ENCODE measurements around the gene ZCCHC13.

The ZCCHC13 gene

DNA sequence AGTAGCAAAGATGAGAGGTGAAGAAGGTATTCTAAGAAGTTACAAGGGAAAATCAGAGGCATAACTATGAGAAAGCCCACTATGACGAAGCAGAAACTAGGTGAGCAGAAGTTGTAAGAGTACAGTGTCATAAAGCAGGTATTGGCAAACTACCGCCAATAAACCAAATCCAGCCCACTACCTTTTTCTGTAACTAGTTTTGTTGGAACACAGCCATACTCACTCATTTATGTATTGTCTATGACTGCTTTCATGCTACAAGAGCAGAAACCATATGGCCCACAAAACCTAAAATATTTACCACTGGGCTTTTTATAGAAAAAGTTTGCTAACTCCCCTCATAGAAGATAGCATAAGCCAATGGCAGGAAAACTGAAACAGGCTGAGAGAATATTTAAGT, 31.8 kb upstream of the ZCCHC13 start:
- TF ChIP-seq, protein P1, sequence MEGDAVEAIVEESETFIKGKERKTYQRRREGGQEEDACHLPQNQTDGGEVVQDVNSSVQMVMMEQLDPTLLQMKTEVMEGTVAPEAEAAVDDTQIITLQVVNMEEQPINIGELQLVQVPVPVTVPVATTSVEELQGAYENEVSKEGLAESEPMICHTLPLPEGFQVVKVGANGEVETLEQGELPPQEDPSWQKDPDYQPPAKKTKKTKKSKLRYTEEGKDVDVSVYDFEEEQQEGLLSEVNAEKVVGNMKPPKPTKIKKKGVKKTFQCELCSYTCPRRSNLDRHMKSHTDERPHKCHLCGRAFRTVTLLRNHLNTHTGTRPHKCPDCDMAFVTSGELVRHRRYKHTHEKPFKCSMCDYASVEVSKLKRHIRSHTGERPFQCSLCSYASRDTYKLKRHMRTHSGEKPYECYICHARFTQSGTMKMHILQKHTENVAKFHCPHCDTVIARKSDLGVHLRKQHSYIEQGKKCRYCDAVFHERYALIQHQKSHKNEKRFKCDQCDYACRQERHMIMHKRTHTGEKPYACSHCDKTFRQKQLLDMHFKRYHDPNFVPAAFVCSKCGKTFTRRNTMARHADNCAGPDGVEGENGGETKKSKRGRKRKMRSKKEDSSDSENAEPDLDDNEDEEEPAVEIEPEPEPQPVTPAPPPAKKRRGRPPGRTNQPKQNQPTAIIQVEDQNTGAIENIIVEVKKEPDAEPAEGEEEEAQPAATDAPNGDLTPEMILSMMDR (IDR thresholded peaks at IDR 0.05) = no peak
- H3K4me1 ChIP-seq = peaks cover 0 to 7% (median 0%) of the 10 kb centered on the region in 4 donors
- no peaks in the 10 kb centered on the region for H3K9me3 ChIP-seq
- H3K36me3 ChIP-seq = peaks cover 7 to 23% (median 22%) of the 10 kb centered on the region in 3 donors
- no peak overlapping the region for H3K27ac ChIP-seq
- no peak overlapping the region for H3K4me3 ChIP-seq
- H3K27me3 ChIP-seq = no peaks in the 10 kb centered on the region
- no peak for DNase-seq
- intact Hi-C loops (cut with DNase I; ENCODE audit: low total_unique reads) = no loop called here

DNA sequence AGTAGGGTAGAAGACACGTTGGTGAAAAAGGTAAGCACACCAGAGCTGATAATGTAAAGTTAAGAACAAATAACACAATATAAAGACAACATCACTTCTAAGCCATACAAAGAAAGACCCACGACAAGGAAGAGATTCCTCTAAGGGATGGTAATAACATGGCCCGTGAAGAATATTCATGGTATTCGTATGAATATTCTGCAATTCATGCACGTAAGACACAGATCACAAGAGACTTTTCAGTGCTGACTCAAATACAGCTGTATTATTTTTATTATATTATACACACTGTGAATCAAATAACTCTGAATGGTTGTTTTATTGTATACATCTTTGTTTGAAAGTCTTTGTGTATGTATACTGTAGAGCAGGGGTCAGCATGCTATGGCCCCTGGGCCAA, 29.5 kb upstream of the ZCCHC13 start:
- intact Hi-C loops (cut with DNase I; ENCODE audit: low total_unique reads) = no loop called here
- no peak for DNase-seq
- Histone ChIP-seq H3K9me3 (no peaks in the 10 kb centered on the region), H3K4me1 (peaks cover 0 to 7% (median 0%) of the 10 kb centered on the region in 4 donors), H3K36me3 (peaks cover 15 to 46% (median 36%) of the 10 kb centered on the region in 3 donors), H3K27ac (no peak overlapping the region), H3K4me3 (no peak overlapping the region), H3K27me3 (no peaks in the 10 kb centered on the region)
- TF ChIP-seq, protein P1 (IDR thresholded peaks at IDR 0.05) = no peak

DNA sequence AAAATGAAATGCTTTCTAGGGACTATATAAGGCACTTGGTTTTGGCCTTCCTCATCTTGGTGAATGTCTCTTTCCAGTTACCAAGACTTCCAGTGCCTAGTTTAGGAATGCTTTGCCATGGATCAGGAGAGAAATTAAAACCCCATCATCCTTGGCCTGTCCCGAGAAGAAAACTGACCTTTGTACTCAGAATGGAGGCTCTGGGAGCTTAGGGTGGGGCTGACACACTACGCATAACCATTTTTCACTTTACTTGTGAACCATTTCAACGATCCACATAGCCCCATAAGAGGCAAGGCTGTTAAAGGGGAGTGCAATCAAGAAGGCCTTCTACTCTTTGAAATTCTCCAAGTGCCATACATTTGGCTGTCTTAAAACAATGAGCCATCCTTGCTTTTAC, 26.7 kb upstream of the ZCCHC13 start:
- intact Hi-C loops (cut with DNase I; ENCODE audit: low total_unique reads) = no loop called here
- H3K27ac ChIP-seq = no peak overlapping the region
- peaks cover 37 to 64% (median 53%) of the 10 kb centered on the region in 3 donors for H3K36me3 ChIP-seq
- TF ChIP-seq, protein P1 (IDR thresholded peaks at IDR 0.05) = no peak
- no peaks in the 10 kb centered on the region for H3K27me3 ChIP-seq
- H3K9me3 ChIP-seq = no peaks in the 10 kb centered on the region
- H3K4me1 ChIP-seq = peaks cover 0 to 15% (median 1%) of the 10 kb centered on the region in 4 donors
- no peak overlapping the region for H3K4me3 ChIP-seq
- DNase-seq = no peak

DNA sequence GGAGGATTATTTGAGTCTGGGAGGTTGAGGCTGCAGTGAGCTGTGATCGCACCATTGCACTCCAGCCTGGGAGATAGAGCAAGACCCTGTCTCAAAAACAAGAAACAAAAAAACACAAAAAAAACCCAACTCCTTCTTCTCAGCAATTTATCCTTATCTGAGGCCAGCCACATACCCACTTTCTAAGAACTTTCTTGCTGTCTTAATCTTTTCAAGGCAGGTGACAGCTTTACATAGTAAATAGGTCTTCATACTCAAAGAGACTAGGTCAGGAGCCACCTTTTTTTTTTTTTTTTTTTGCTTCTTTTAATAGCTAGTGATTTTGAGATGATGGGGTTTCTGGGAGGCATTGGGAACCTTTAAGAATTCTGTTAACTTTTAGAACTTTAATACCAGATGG, 26.1 kb upstream of the ZCCHC13 start:
- peaks cover 37 to 64% (median 53%) of the 10 kb centered on the region in 3 donors for H3K36me3 ChIP-seq
- H3K27me3 ChIP-seq = no peaks in the 10 kb centered on the region
- DNase-seq = no peak
- no peak overlapping the region for H3K27ac ChIP-seq
- peaks cover 0 to 20% (median 4%) of the 10 kb centered on the region in 4 donors for H3K4me1 ChIP-seq
- TF ChIP-seq, protein P1 (IDR thresholded peaks at IDR 0.05) = no peak
- H3K4me3 ChIP-seq = no peak overlapping the region
- intact Hi-C loops (cut with DNase I; ENCODE audit: low total_unique reads) = no loop called here
- no peaks in the 10 kb centered on the region for H3K9me3 ChIP-seq

DNA sequence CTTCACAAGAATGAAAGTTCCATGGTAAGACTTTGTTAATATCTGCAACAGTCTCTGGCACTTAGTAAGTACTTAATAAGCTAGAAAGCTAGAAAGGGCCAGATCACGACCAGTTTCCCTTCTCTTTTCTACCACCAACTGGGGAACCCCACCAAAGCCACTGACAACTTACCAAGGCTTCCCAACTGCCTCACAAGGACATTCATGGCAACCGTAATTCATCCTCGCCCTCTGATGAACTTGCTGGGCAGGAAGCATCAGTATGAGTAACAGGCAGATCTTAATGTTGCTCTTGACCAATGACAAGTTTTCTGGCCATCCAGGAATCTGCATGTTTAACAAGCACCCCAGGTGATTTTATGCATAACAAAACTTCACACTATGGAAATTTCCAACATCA, 23.2 kb upstream of the ZCCHC13 start:
- Histone ChIP-seq H3K9me3 (no peaks in the 10 kb centered on the region), H3K36me3 (peaks cover 29 to 49% (median 45%) of the 10 kb centered on the region in 3 donors), H3K27ac (no peak overlapping the region), H3K4me1 (peaks cover 0 to 48% (median 4%) of the 10 kb centered on the region in 4 donors), H3K27me3 (no peaks in the 10 kb centered on the region), H3K4me3 (no peak overlapping the region)
- TF ChIP-seq, protein P1 (IDR thresholded peaks at IDR 0.05) = no peak
- intact Hi-C loops (cut with DNase I; ENCODE audit: low total_unique reads) = no loop called here
- DNase-seq = no peak
